Skin of body (tissue), 2 donors: ENCODE data around the gene VPS11. TPM values are rescaled to one million over a fixed set of nuclear protein-coding genes. Genes with fewer than 3 reads are reported as not detected.
"Not testable (repeated sequence)": the region's sequence is repeated elsewhere in the genome, so short reads cannot be mapped to it uniquely, and the experiment has no call there.

ENCODE experiments used
- DNase-seq: peaks from one replicate; lab custom pipeline; 2025; lab: John Stamatoyannopoulos, UW
- total RNA-seq: library from RNA; depleted of rRNA; stranded (reverse); fragments of >200 nt; gene quantifications from one replicate; pipeline ENCODE4 v1.2.3, GENCODE V29; 2014

VPS11 gene
- total RNA-seq, 1 donor from 2014 or later = 25.4 TPM

GRCh38 chr11:119034813-119035212 lies 32.8 kb upstream of the VPS11 start:
- DNase-seq = no peak

- DNase-seq = no peak
These were observed 28.7 kb upstream of the VPS11 start for GRCh38 chr11:119038884-119039283.

GRCh38 chr11:119039471-119039870 lies 28.1 kb upstream of the VPS11 start:
- not testable (repeated sequence) for DNase-seq

- no peak for DNase-seq
These were observed 25.6 kb upstream of the VPS11 start for GRCh38 chr11:119041821-119042514.

- no peak for DNase-seq
These were observed 24.7 kb upstream of the VPS11 start for GRCh38 chr11:119042927-119043326.

GRCh38 chr11:119044708-119045107 lies 22.9 kb upstream of the VPS11 start:
- DNase-seq = no peak

GRCh38 chr11:119046489-119046888 lies 21.1 kb upstream of the VPS11 start:
- no peak for DNase-seq

- DNase-seq = no peak
These were observed 20.4 kb upstream of the VPS11 start for GRCh38 chr11:119047205-119047604.

GRCh38 chr11:119048644-119049043 lies 19.0 kb upstream of the VPS11 start:
- no peak for DNase-seq

- DNase-seq = no peak
These were observed 18.5 kb upstream of the VPS11 start for GRCh38 chr11:119049081-119049480.

GRCh38 chr11:119051440-119052162 lies 16.0 kb upstream of the VPS11 start:
- DNase-seq = no peak

- DNase-seq = no peak
These were observed 15.3 kb upstream of the VPS11 start for GRCh38 chr11:119052163-119052814.

GRCh38 chr11:119054418-119054817 lies 13.2 kb upstream of the VPS11 start:
- DNase-seq = no peak

GRCh38 chr11:119055901-119056300 lies 11.7 kb upstream of the VPS11 start:
- DNase-seq = no peak

- no peak for DNase-seq
These were observed 11.1 kb upstream of the VPS11 start for GRCh38 chr11:119056421-119056999.

- peak; percentile 93 for DNase-seq
These were observed 10.4 kb upstream of the VPS11 start, which contains the start of gene HYOU1 for GRCh38 chr11:119057000-119057769. Gene HYOU1 (minus strand): TSS chr11:119057205. CDS start chr11:119056160, 1,045 bp downstream.

GRCh38 chr11:119059128-119059527 lies 8.5 kb upstream of the VPS11 start:
- DNase-seq = not testable (repeated sequence)

- no peak for DNase-seq
These were observed 6.4 kb upstream of the VPS11 start for GRCh38 chr11:119061256-119061655.

- DNase-seq = no peak
These were observed 4.8 kb upstream of the VPS11 start for GRCh38 chr11:119062779-119063178.

GRCh38 chr11:119065369-119065768 lies 2.2 kb upstream of the VPS11 start:
- DNase-seq = no peak

GRCh38 chr11:119077839-119078238 lies 10.2 kb downstream of the VPS11 start:
- no peak for DNase-seq
